Measurements from ENCODE around the gene UGT1A9.

Gene UGT1A9

DNA sequence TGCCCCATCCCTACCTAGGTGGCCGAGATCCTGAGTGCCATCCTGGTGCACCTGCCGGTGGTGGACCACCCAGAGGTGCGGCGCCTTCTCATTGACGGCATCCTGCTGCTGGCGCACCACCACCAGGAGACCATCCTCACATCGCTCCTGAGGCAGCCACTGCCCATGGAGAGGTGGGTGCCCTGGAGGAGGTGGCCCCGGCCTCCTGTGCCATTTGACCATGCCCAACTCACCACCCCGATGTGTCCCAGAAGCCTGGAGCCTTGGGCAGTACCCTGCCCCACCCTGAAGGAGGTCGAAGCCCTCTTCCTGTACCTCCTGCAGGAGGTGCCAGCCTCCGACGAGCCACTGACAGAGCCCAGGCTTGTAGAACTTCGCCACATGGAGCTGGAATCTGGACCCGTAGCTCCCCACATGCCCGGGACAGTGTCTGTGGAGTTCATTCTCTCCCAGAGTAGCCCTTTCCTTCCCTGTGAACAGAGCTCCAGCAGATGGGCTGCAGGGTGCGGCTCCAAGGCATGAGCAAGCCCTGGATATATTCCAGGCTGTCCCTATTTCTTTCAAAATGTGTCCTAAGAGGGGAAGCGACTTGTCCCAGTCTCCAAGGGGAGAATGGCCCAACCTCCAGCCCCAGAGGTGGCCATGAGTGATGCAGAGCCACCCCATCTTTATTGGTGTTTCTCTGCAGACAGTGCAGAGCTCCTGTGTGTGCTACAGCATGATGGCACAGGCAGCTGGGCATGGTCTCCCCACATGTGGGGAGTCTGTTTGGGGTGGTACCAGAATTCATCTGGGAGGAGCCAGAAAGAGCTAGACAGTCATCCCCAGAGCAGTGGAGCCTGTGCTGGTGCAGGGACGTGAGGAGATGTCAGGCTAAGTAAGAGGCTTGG is 148.4 kb downstream of the UGT1A9 start:
- no peak for DNase-seq

DNA sequence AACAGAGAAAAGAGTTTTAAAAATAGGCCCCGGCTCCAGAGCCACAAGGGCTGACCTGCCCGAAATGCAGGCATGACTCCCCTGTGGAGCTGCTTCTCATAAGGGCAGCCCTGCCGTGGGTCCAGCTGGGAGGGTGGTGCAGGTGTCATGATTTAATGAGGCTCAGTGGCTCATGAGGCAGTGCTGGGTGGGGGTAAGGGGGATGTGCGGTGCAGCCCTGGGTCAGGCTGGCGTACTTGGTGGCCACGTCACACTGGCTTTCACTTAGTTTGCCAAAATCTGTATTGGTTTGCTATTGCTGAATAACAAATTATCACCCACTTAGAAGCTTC is 149.0 kb downstream of the UGT1A9 start:
- no peak for DNase-seq

- DNase-seq, result no peak
Observed at GRCh38 chr2:233821196-233821595, 149.5 kb downstream of the UGT1A9 start.

DNA sequence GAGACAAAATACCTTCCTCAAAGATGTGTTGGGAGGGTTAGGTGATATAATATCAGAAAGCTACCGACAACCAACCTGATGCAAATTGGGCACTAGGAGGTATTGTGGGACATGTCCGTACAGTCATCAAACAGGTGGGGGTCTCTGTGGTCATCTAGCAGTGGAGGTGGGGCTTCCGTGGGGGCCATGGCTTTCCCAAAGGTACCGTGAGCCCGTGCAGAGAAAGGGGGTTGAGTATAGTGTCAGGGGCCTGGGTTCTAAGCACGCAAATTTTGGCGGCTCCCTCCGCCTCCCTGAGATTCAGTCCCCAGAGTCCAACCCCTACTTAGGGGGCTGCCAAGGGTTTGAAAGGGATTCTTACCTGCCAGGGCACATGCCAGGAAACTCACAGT is 150.0 kb downstream of the UGT1A9 start:
- DNase-seq, result no peak

DNA sequence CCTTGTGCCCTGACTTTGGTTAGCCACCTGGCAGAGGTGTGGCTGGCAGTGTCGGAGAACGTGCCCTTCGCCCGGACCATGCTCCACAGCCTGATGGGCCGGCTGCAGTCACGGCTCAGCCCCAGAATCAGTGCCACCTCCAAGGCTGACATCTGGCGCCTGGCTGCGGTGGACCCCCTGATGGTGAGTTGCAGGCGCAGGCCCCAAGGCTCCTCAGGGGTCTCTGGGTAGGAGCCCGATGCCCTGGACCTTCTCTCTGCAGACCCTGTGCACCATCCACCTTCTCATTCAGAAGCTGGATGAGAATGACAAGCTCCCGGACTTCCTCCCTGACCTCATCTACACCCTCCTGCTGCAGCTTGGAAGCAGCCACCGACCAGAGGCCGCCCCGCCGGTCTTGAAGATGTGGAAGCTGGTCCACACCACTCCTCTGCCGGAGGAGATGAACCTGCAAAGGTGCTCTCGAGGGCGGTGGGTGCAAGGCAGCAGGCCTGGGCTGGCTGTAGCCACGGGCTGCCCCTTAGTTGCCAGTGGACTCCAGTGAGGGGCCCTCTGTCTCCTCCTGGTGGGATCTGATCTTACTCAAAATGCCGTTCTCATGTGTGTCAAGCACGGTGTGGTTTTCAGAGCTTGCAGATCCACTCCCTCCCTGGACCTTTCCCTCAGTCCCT is 150.5 kb downstream of the UGT1A9 start:
- DNase-seq, result no peak

Data from HCEC 1CT (cell line).